Measurements from ENCODE around the gene COL28A1. TPM values are rescaled to one million over a fixed set of nuclear protein-coding genes. Genes with fewer than 3 reads are reported as not detected.

COL28A1 gene
- total RNA-seq, 3 donors from 2014 or later (not counting 1 experiment from before 2014, with no cell fraction given), result 0.28 to 0.84 (median 0.45) TPM

GRCh38 chr7:7351156-7351555, 184.5 kb downstream of the COL28A1 start:
- Histone ChIP-seq H3K27me3 (ENCODE audit: control insufficient read depth, insufficient read depth, low read length) (peaks cover 4% of the 10 kb centered on the region), H3K4me3 (ENCODE audit: low read length) (no peak overlapping the region), H3K9me3 (ENCODE audit: control insufficient read depth, insufficient read depth, low read length) (no peaks in the 10 kb centered on the region), H3K27ac (ENCODE audit: low read length) (no peak overlapping the region), H3K36me3 (ENCODE audit: control insufficient read depth, insufficient read depth, low read length) (no peaks in the 10 kb centered on the region), H3K4me1 (ENCODE audit: control insufficient read depth, insufficient read depth, low read length) (no peaks in the 10 kb centered on the region)
- Mint-ChIP-seq H3K27ac (no peak overlapping the region), H3K9me3 (no peaks in the 10 kb centered on the region), H3K4me1 (no peaks in the 10 kb centered on the region), H3K36me3 (no peaks in the 10 kb centered on the region), H3K27me3 (ENCODE audit: low read depth in 2 of 2) (peaks cover 10 to 23% of the 10 kb centered on the region in 2 donors), H3K4me3 (no peak overlapping the region)
- no CpG with 5 or more reads among the region's 2 CpGs for WGBS (ENCODE audit: insufficient coverage)
- DNase-seq (no peak), ATAC-seq (no peak)
- TF ChIP-seq, protein P1, sequence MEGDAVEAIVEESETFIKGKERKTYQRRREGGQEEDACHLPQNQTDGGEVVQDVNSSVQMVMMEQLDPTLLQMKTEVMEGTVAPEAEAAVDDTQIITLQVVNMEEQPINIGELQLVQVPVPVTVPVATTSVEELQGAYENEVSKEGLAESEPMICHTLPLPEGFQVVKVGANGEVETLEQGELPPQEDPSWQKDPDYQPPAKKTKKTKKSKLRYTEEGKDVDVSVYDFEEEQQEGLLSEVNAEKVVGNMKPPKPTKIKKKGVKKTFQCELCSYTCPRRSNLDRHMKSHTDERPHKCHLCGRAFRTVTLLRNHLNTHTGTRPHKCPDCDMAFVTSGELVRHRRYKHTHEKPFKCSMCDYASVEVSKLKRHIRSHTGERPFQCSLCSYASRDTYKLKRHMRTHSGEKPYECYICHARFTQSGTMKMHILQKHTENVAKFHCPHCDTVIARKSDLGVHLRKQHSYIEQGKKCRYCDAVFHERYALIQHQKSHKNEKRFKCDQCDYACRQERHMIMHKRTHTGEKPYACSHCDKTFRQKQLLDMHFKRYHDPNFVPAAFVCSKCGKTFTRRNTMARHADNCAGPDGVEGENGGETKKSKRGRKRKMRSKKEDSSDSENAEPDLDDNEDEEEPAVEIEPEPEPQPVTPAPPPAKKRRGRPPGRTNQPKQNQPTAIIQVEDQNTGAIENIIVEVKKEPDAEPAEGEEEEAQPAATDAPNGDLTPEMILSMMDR (IDR thresholded peaks at IDR 0.05), result no peak
- intact Hi-C loops (cut with micrococcal nuclease), result no loop called here

- Mint-ChIP-seq H3K36me3 (no peaks in the 10 kb centered on the region), H3K9me3 (no peaks in the 10 kb centered on the region), H3K27me3 (ENCODE audit: low read depth in 2 of 2) (peaks cover 17 to 32% of the 10 kb centered on the region in 2 donors), H3K27ac (no peak overlapping the region), H3K4me3 (no peak overlapping the region), H3K4me1 (no peaks in the 10 kb centered on the region)
- TF ChIP-seq, protein P1 (IDR thresholded peaks at IDR 0.05), result no peak
- H3K4me1 ChIP-seq (ENCODE audit: control insufficient read depth, insufficient read depth, low read length), result no peaks in the 10 kb centered on the region
- peaks cover 8% of the 10 kb centered on the region for H3K27me3 ChIP-seq (ENCODE audit: control insufficient read depth, insufficient read depth, low read length)
- no peak overlapping the region for H3K4me3 ChIP-seq (ENCODE audit: low read length)
- no peaks in the 10 kb centered on the region for H3K36me3 ChIP-seq (ENCODE audit: control insufficient read depth, insufficient read depth, low read length)
- ATAC-seq (no peak), DNase-seq (no peak)
- WGBS (ENCODE audit: insufficient coverage), result 92% methylated on average over 2 of the region's 2 CpGs
- intact Hi-C loops (cut with micrococcal nuclease), result no loop called here
- H3K27ac ChIP-seq (ENCODE audit: low read length), result no peak overlapping the region
- no peaks in the 10 kb centered on the region for H3K9me3 ChIP-seq (ENCODE audit: control insufficient read depth, insufficient read depth, low read length)
These were observed 186.5 kb downstream of the COL28A1 start for GRCh38 chr7:7349156-7349555.

DNA sequence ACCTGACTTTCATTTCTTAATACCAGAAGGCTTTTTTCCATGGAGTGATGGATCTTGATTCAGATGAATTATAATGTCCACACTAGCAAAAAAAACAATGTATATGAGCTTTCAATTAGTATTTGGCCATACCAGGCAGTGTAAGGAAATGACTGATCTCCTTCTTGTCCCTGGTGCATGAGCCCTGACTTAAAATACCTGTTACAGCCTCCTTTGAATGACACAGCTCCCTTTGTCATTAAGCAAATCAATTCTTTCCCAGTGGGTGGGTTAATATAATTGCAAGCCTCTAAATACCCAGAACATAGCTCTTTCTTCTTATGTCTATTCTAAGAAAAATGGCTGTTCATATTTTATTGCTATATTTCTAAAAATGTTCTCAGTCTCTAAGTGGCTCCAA, 188.6 kb downstream of the COL28A1 start:
- TF ChIP-seq, protein P1 (IDR thresholded peaks at IDR 0.05), result no peak
- DNase-seq, result no peak

GRCh38 chr7:7344583-7344982, 191.1 kb downstream of the COL28A1 start:
- H3K27ac Mint-ChIP-seq, result no peak overlapping the region
- intact Hi-C loops (cut with micrococcal nuclease), result no loop called here

More for the DNA sequence above, 188.6 kb downstream of the COL28A1 start:
- Mint-ChIP-seq H3K4me1 (no peaks in the 10 kb centered on the region), H3K27me3 (ENCODE audit: low read depth in 2 of 2) (peaks cover 22 to 33% of the 10 kb centered on the region in 2 donors), H3K36me3 (no peaks in the 10 kb centered on the region), H3K9me3 (no peaks in the 10 kb centered on the region), H3K4me3 (no peak overlapping the region), H3K27ac (no peak overlapping the region)
- H3K27me3 ChIP-seq (ENCODE audit: control insufficient read depth, insufficient read depth, low read length), result peaks cover 10% of the 10 kb centered on the region
- no peaks in the 10 kb centered on the region for H3K4me1 ChIP-seq (ENCODE audit: control insufficient read depth, insufficient read depth, low read length)
- ATAC-seq, result no peak
- H3K9me3 ChIP-seq (ENCODE audit: control insufficient read depth, insufficient read depth, low read length), result no peaks in the 10 kb centered on the region
- intact Hi-C loops (cut with micrococcal nuclease), result no loop called here
- no peak overlapping the region for H3K4me3 ChIP-seq (ENCODE audit: low read length)
- H3K36me3 ChIP-seq (ENCODE audit: control insufficient read depth, insufficient read depth, low read length), result no peaks in the 10 kb centered on the region
- no peak overlapping the region for H3K27ac ChIP-seq (ENCODE audit: low read length)

More at GRCh38 chr7:7344583-7344982, 191.1 kb downstream of the COL28A1 start:
- ATAC-seq, result no peak
- no peak overlapping the region for H3K27ac ChIP-seq (ENCODE audit: low read length)
- Mint-ChIP-seq H3K36me3 (no peaks in the 10 kb centered on the region), H3K9me3 (no peaks in the 10 kb centered on the region), H3K27me3 (ENCODE audit: low read depth in 2 of 2) (peaks cover 20 to 26% of the 10 kb centered on the region in 2 donors), H3K4me1 (no peaks in the 10 kb centered on the region), H3K4me3 (no peak overlapping the region)
- H3K27me3 ChIP-seq (ENCODE audit: control insufficient read depth, insufficient read depth, low read length), result peaks cover 10% of the 10 kb centered on the region
- no peaks in the 10 kb centered on the region for H3K36me3 ChIP-seq (ENCODE audit: control insufficient read depth, insufficient read depth, low read length)
- no peak overlapping the region for H3K4me3 ChIP-seq (ENCODE audit: low read length)
- H3K4me1 ChIP-seq (ENCODE audit: control insufficient read depth, insufficient read depth, low read length), result no peaks in the 10 kb centered on the region
- H3K9me3 ChIP-seq (ENCODE audit: control insufficient read depth, insufficient read depth, low read length), result no peaks in the 10 kb centered on the region
- DNase-seq, result no peak
- TF ChIP-seq, protein P1 (IDR thresholded peaks at IDR 0.05), result no peak
- WGBS (ENCODE audit: insufficient coverage), result 92% methylated on average over 1 of the region's 3 CpGs

All from natural killer cell (primary cell).